NCI-H345 treated with DMSO at 0.1 percent for 48 hours (cell line): Measurements from ENCODE around the gene CCDC61.

Experiments used
- DNase-seq: peaks from one replicate; lab custom pipeline; 2025; ENCODE audit not compliant: unreplicated experiment; lab: John Stamatoyannopoulos, UW

The CCDC61 gene

GRCh38 chr19:45973553-45974338, 21.5 kb upstream of the CCDC61 start, which contains the start of gene NOVA2:
TSS of gene NOVA2 (minus strand) at chr19:45973865. CDS start at chr19:45973351, 514 bp downstream.
- peak; percentile 47 for DNase-seq

GRCh38 chr19:45975306-45976070, 19.8 kb upstream of the CCDC61 start:
- no peak for DNase-seq

DNA sequence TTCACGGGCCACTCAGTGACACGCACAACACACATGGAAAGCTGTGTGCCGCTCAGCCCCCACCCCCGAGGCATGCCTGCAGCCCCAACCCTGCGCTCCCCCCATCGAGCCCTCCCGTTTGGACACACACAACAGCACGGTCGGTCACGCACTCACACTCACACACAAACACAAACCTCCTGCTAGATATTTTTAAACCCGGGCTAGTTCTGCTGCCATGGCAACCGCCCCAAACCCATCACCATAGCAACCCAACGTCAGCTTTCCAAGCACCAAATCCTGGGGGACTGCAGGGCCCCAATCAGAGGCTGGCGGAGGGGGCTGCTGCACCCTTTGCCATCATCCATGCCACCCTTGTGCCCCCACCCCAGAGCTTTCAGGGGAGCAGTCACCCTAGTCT, 19.1 kb upstream of the CCDC61 start:
- no peak for DNase-seq

GRCh38 chr19:45978156-45978555, 17.1 kb upstream of the CCDC61 start:
- no peak for DNase-seq

GRCh38 chr19:45981350-45981749, 13.9 kb upstream of the CCDC61 start:
- DNase-seq = no peak

DNA sequence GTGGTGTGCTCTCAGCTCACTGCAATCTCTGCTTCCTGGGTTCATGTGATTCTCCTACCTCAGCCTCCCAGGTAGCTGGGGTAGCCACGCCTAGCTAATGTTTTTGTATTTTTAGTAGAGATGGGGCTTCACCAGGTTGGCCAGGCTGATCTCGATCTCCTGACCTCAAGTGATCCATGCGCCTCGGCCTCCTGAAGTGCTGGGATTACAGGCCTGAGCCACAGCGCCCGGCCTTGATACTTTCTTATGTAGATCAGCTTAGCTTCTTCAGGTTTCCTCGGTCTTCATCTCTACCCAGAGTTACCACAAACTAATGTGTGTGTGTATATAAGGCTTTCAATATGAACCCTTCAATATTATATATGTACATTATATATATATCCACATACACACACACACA, 9.9 kb upstream of the CCDC61 start:
- DNase-seq = no peak

- no peak for DNase-seq
Observed at GRCh38 chr19:45990113-45990728, 5.0 kb upstream of the CCDC61 start.

DNA sequence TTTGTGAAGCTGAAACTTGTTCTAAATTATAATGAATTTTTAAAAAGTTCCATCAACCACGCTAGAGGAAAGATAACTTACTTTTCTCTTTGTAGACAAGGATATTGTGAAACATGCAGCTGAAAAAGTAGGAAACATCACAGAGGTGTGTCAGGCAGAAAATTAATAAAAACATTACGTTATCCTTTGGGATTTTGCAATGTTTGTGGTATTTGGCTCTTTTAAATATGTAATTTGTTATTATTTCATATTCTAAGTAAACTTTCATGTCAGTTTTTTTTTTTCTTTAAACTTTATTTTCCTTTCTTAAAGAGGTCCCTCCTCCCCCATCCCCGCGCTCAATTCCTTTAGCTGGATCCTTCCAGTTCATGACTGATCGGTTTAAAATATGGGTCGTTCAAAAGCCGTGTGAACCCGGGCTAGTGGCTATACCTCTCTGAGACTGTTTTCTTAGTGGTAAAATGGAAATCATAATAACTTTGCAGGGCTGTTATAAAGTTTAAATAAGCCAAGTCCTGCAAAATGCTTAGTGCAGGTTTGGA, 740 bp upstream of the CCDC61 start:
- DNase-seq = no peak

- no peak for DNase-seq
Observed at GRCh38 chr19:45995715-45996385, 583 bp downstream of the CCDC61 start.

GRCh38 chr19:45996933-45997332, 1.7 kb downstream of the CCDC61 start:
- no peak for DNase-seq

- DNase-seq = no peak
Observed at GRCh38 chr19:45998834-45999233, 3.6 kb downstream of the CCDC61 start.

- no peak for DNase-seq
Observed at GRCh38 chr19:45999653-46000121, 4.4 kb downstream of the CCDC61 start.

DNA sequence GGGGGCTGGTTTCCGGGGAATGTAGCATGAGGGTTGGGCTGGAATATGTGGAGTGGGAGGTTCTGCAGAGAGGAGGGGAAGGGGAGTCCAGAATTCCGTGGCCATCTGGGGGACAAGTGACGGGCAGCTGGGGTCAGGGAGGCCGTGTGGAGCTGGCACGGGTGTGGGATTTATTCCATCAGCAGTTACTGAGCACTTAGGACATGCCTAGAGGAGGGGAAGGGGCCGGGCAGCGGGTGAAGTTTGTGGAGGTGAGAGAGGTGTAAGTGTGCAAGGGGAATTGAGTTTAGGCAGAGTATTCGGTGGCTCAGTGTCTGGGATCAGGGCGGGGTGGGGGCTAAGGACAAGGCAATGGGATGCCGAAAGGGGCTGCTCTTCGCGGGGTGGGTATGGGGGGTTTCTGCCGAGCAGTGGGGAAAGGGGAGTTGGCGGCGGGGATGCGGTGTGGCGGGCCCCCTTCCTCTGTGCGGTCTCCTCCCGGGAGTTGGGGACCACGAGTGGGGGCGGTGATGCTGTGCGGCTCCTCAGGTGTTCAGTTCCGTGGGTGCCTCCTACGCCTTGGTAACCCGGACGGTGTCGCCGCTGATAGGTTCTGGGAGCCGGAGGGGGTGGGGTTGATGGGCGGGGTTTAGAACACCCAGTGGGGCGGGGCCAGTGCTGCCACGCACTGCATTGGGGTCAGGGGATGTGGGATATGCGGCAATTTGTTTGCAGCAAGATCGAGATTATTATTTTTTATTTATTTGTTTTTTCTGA, 5.4 kb downstream of the CCDC61 start:
- DNase-seq = peak; percentile 30

GRCh38 chr19:46002678-46003275, 7.5 kb downstream of the CCDC61 start:
- no peak for DNase-seq

DNA sequence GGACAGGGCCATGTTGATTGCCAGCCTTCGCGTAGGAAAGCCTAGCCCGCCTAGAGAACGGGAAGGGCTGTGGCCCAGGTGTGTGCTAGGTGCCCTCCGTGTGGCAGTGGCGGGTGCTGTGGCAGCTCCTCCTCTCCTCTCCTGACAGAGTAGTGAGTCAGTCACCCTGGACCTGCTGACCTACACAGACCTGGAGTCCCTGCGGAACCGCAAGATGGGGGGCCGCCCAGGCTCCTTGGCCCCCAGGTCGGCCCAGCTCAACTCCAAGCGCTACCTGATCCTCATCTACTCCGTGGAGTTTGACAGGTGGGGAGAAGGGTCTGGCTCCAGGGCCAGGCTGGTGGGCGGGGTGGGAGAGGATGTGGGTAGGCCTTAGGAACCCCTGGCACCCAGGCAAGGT, 11.1 kb downstream of the CCDC61 start:
- no peak for DNase-seq

- DNase-seq = peak; percentile 12
Observed at GRCh38 chr19:46009530-46010510, 14.6 kb downstream of the CCDC61 start.

DNA sequence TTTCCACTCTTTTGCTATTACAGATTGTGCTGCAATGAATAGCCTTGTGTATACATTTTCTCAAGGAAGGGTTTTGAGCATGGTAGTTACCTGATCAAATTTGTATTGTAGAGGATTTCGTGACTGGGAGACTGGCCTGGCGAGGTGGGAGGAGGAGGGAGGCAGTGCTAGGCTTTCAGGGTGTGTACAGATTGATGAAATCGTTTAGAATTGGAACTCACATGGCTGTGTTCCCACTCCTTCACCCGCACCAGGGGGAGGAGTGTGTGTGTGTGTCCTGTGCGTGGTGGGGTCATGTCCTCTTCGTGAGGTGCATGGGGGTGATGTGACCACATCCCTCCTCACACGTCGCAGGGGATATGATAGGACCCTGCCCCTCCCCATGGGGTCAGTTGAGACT, 19.3 kb downstream of the CCDC61 start:
- DNase-seq = no peak

DNA sequence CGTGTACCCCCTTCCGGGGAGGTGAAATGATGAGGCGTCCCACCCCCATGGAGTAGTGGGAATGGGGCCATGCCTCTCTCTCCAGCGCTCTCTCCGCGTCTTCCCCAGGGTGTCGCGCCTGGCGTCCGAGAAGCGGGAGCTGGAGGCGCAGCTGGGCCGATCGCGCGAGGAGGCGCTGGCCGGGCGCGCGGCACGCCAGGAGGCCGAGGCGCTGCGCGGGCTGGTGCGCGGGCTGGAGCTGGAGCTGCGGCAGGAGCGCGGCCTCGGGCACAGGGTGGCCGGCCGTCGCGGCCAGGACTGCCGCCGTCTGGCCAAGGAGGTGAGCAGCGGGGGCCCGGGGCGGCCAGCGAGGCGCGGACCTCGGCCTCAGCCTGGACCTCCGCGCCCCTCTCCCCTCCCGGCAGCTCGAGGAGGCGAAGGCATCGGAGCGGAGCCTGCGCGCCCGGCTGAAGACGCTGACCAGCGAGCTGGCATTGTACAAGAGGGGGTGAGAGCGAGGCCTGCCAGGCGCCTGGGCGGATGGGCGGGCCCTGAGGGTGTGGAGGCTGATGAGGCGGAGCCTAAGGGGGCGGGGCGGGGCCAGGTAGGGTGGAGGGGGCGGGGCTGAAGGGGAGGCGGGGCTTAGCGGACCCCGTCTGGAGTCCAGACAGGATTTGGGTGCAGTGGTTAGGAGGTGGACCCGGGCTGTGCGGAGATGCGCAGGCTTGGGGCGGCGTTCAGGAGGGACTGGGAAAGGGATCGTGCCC, 19.8 kb downstream of the CCDC61 start:
- no peak for DNase-seq
